Panc1 (cell line): ENCODE data around the gene RAC2.
"Not testable (repeated sequence)": the region's sequence is repeated elsewhere in the genome, so short reads cannot be mapped to it uniquely, and the experiment has no call there.

Source experiments
- CTCF ChIP-seq: fragments of 450-650 bp; IDR thresholded peaks from 2 replicates; pipeline ENCODE4 v1.5.1; 2017; ENCODE audit warnings: mild to moderate bottlenecking
- POLR2AphosphoS5 ChIP-seq: IDR thresholded peaks from 2 replicates; pipeline ENCODE4 v1.6.1; 2012; ENCODE audit warnings: mild to moderate bottlenecking, low read depth, low read length, moderate library complexity
- REST ChIP-seq, 2 experiments: IDR thresholded peaks; 2 replicates each; pipeline ENCODE4 v1.6.1; 2011 to 2012; ENCODE audit warnings: low read depth in 2 of 2, control low read depth in 1 of 2, low read length in 1 of 2, mild to moderate bottlenecking in 1 of 2, moderate library complexity in 1 of 2; ENCODE audit not compliant: insufficient read depth in 1 of 2
- SIN3A ChIP-seq: IDR thresholded peaks from 2 replicates; pipeline ENCODE4 v1.6.1; 2012; ENCODE audit warnings: low read depth, mild to moderate bottlenecking, low read length, moderate library complexity, borderline replicate concordance; ENCODE audit not compliant: insufficient read depth
- TCF7L2 ChIP-seq: IDR thresholded peaks from 2 replicates; pipeline ENCODE4 v1.6.1; 2011; ENCODE audit warnings: mild to moderate bottlenecking, low read depth, low read length, inconsistent platforms

- not testable (repeated sequence) for TF ChIP-seq POLR2AphosphoS5; CTCF; REST (IDR thresholded peaks at IDR 0.05; ENCODE audit: insufficient read depth in 1 of 2, low read depth in 2 of 2, low read length in 1 of 2); SIN3A; TCF7L2
These were observed 7.8 kb upstream of the RAC2 start for GRCh38 chr22:37251836-37252235.
